ENCODE results near the gene ARHGEF35. TPM values are rescaled to one million over a fixed set of nuclear protein-coding genes. Genes with fewer than 3 reads are reported as not detected.
"Not testable (repeated sequence)": the region's sequence is repeated elsewhere in the genome, so short reads cannot be mapped to it uniquely, and the experiment has no call there.

ARHGEF35 gene
- total RNA-seq (1 to 10 TPM in 7 of 9 donors, under 1 TPM in 2; 0.44 to 2.9 (median 1.1) TPM), polyA plus RNA-seq (1 to 10 TPM; 1.5 to 2.8 (median 1.8) TPM)
- long read RNA-seq, donor 1 = 0 reads
- long read RNA-seq, donor 2 = 0 reads
- long read RNA-seq, donor 3 = 0 reads
- long read RNA-seq, donor 4, partial matches to known transcripts = 0 of 2 reads
- long read RNA-seq, donor 4, other reads (novel, unspliced or antisense) = 0 of 2 reads
- long read RNA-seq, donor 5, transcript ARHGEF35-201 (2 exons, 2,431 nt) = major isoform, 7 of 8 reads
- long read RNA-seq, donor 5, partial matches to known transcripts = 0 of 8 reads
- long read RNA-seq, donor 5, other reads (novel, unspliced or antisense) = 1 of 8 reads
- long read RNA-seq, donor 6 = 0 reads
- long read RNA-seq, donor 7, partial matches to known transcripts = 0 of 1 reads
- long read RNA-seq, donor 7, other reads (novel, unspliced or antisense) = 0 of 1 reads
- long read RNA-seq, donor 8 = 0 reads
- long read RNA-seq, donor 9 = 0 reads
- long read RNA-seq, donor 10 = 0 reads

DNA sequence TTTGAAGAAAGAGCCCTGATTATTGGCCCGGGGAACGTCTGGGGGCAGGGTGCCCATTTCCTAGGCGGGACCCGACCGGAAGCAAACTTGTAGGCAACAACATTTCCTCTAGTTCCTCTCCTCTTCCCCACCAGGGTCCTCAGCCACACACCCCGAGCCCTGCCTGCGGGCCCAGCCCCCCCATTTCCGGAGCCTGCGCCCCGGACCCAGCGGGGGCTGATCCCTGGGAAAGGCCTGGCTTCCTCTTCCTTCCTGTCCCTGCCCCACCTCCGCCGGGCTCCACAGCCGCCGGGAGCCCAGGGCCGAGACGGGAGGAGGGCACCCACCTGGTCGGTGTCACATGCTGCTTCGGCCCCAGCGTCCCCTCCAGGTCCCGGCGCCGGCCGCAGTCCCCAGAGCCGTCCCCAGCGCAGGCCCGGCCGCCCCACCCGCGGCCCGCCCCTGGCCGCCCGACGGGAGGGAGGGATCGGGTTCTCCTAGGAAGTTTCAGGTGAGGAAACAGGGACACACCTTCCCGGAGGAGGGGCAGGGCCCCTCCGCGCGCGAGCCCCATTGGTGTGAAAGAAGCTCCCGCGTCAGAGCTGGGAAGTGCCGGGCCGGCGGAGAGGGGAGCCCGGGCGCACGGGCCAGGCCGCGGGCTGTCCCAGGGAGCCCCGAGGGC lies at the start of gene ARHGEF35:
Gene ARHGEF35, minus strand, starts transcription at position 622 of the 661 bp plus-strand sequence. CDS start 7,450 bp downstream, outside the sequence.
- WGBS, 4 donors = 0% methylated on average over 9 of the region's 51 CpGs; no CpG with 5 or more reads in 3 of the 4 donors
- H3K4me3 ChIP-seq; H3K27me3 ChIP-seq; H3K27ac ChIP-seq; H3K9me3 ChIP-seq (replicated peaks in 1 of 3); DNase-seq; H3K36me3 ChIP-seq (replicated peaks in 1 of 2); H3K4me1 ChIP-seq (replicated peaks in 1 of 2); intact Hi-C loops (cut with DNase I): not testable (repeated sequence)

GRCh38 chr7:144245372-144245771 lies 49.7 kb upstream of the ARHGEF35 start:
- H3K27ac ChIP-seq; H3K4me3 ChIP-seq; H3K27me3 ChIP-seq; DNase-seq; H3K9me3 ChIP-seq (replicated peaks in 1 of 3); H3K4me1 ChIP-seq (replicated peaks in 1 of 2); intact Hi-C loops (cut with DNase I); H3K36me3 ChIP-seq (replicated peaks in 1 of 2): not testable (repeated sequence)
- WGBS, 4 donors = no CpG with 5 or more reads among the region's 2 CpGs

DNA sequence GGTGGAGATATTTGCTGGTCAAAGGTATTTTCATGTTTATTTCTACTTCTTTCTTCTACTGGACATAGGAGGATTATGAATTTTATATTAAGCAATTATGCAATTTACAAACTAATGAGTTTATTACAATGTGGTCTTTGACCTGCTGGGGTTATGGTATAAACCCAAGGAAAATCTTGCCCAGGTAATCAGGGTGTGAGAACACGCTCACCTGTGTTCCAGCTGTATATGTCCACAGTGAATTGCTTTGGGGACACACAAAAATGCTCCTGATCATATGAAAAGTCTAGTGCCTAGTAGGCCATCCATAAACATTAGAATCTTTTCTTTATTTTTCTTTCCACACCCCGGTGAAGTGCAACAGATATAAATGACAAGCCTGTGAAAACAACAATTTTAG lies 43.7 kb upstream of the ARHGEF35 start, which contains the start of gene OR2A42:
Gene OR2A42, minus strand, starts transcription at position 241 of the 400 bp plus-strand sequence. CDS start 6,762 bp downstream, outside the sequence.
- H3K27me3 ChIP-seq; H3K36me3 ChIP-seq (replicated peaks in 1 of 2); DNase-seq; H3K9me3 ChIP-seq (replicated peaks in 1 of 3); H3K4me1 ChIP-seq (replicated peaks in 1 of 2); H3K27ac ChIP-seq; H3K4me3 ChIP-seq; intact Hi-C loops (cut with DNase I): not testable (repeated sequence)
- WGBS, 4 donors = 90 to 100% (median 93%) methylated on average over 1 of the region's 2 CpGs

- H3K36me3 ChIP-seq (replicated peaks in 1 of 2); H3K27ac ChIP-seq; H3K4me1 ChIP-seq (replicated peaks in 1 of 2); DNase-seq; intact Hi-C loops (cut with DNase I); H3K9me3 ChIP-seq (replicated peaks in 1 of 3); H3K4me3 ChIP-seq; H3K27me3 ChIP-seq: not testable (repeated sequence)
- WGBS, 4 donors = 80 to 100% (median 93%) methylated on average over 1 to 2 of the region's 2 CpGs
These were observed 43.0 kb upstream of the ARHGEF35 start for GRCh38 chr7:144238530-144239082.

GRCh38 chr7:144233039-144233438 lies 37.4 kb upstream of the ARHGEF35 start:
- H3K36me3 ChIP-seq (replicated peaks in 1 of 2); H3K9me3 ChIP-seq (replicated peaks in 1 of 3); H3K27ac ChIP-seq; H3K4me3 ChIP-seq; H3K27me3 ChIP-seq; H3K4me1 ChIP-seq (replicated peaks in 1 of 2); DNase-seq; intact Hi-C loops (cut with DNase I): not testable (repeated sequence)
- 55 to 81% (median 62%) methylated on average over 1 of the region's 1 CpG for WGBS, 4 donors

DNA sequence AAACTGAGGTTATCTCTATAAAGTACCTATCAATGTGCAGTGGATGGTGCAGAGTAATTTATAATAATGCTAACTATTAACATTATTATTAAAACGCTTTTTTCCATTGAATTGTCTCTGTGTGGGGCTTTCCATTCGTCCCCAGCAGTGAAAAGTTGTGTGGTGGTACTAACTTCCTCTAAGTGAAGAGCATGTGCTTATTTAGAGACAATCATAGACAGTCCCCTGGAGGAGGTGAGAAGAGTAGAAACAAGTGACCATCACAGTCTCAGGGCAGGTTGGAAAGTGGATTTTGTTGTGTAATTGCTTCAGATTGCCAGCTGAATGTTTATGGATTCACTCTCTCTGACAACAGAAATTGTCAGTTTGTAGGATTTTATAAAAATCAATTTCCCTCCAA lies 35.4 kb upstream of the ARHGEF35 start:
- intact Hi-C loops (cut with DNase I); DNase-seq; H3K4me1 ChIP-seq (replicated peaks in 1 of 2); H3K27me3 ChIP-seq; H3K9me3 ChIP-seq (replicated peaks in 1 of 3); H3K36me3 ChIP-seq (replicated peaks in 1 of 2); H3K27ac ChIP-seq; H3K4me3 ChIP-seq: not testable (repeated sequence)
- WGBS, 4 donors = no CpG with 5 or more reads among the region's 2 CpGs

- H3K9me3 ChIP-seq (replicated peaks in 1 of 3); H3K36me3 ChIP-seq (replicated peaks in 1 of 2); intact Hi-C loops (cut with DNase I); DNase-seq; H3K4me1 ChIP-seq (replicated peaks in 1 of 2); H3K27me3 ChIP-seq; H3K27ac ChIP-seq; H3K4me3 ChIP-seq: not testable (repeated sequence)
- 63 to 96% (median 85%) methylated on average over 1 of the region's 3 CpGs for WGBS, 4 donors
These were observed 33.2 kb upstream of the ARHGEF35 start for GRCh38 chr7:144228810-144229209.

DNA sequence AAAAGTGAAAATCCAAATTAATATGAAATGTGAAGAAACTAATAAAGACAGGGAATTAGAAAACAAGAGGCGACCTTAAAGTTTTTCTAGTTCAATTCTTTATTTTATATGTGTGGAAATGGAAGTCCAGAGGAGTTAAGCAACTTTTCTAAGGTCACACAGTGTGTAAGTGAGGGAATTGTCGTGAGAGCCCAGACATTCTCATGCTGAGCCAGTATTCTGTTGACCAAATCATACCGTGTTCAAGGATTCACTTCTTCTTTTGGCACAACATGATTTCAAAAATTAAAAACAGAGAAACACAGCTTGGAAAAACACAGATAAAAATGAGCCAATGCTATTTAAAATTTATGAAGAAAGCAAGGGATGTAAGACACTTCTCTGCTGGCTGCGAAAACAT lies 31.2 kb upstream of the ARHGEF35 start:
- H3K36me3 ChIP-seq (replicated peaks in 1 of 2); H3K4me3 ChIP-seq; H3K4me1 ChIP-seq (replicated peaks in 1 of 2); H3K27me3 ChIP-seq; DNase-seq; intact Hi-C loops (cut with DNase I); H3K9me3 ChIP-seq (replicated peaks in 1 of 3); H3K27ac ChIP-seq: not testable (repeated sequence)
- 52 to 73% (median 67%) methylated on average over 3 of the region's 4 CpGs for WGBS, 4 donors

- H3K9me3 ChIP-seq (replicated peaks in 1 of 3); H3K27me3 ChIP-seq; DNase-seq; H3K36me3 ChIP-seq (replicated peaks in 1 of 2); intact Hi-C loops (cut with DNase I); H3K4me3 ChIP-seq; H3K4me1 ChIP-seq (replicated peaks in 1 of 2); H3K27ac ChIP-seq: not testable (repeated sequence)
These were observed 28.0 kb upstream of the ARHGEF35 start for GRCh38 chr7:144223675-144224074.

GRCh38 chr7:144220531-144220930 lies 24.9 kb upstream of the ARHGEF35 start:
- H3K4me3 ChIP-seq; intact Hi-C loops (cut with DNase I); H3K36me3 ChIP-seq (replicated peaks in 1 of 2); H3K27ac ChIP-seq; DNase-seq; H3K4me1 ChIP-seq (replicated peaks in 1 of 2); H3K27me3 ChIP-seq; H3K9me3 ChIP-seq (replicated peaks in 1 of 3): not testable (repeated sequence)

GRCh38 chr7:144219149-144219548 lies 23.5 kb upstream of the ARHGEF35 start:
- H3K27me3 ChIP-seq; H3K27ac ChIP-seq; H3K4me3 ChIP-seq; DNase-seq; intact Hi-C loops (cut with DNase I); H3K36me3 ChIP-seq (replicated peaks in 1 of 2); H3K9me3 ChIP-seq (replicated peaks in 1 of 3); H3K4me1 ChIP-seq (replicated peaks in 1 of 2): not testable (repeated sequence)
- 100% methylated on average over 1 of the region's 4 CpGs; no CpG with 5 or more reads in 3 of the 4 donors for whole genome bisulfite sequencing, 4 donors

All from adrenal gland (tissue), 19 donors.